NCI-H1436 treated with DMSO at 0.1 percent for 48 hours (cell line): ENCODE measurements around the gene PLEKHM3.
"Not testable (repeated sequence)": the region's sequence is repeated elsewhere in the genome, so short reads cannot be mapped to it uniquely, and the experiment has no call there.

Experiments
- DNase-seq: peaks from one replicate; lab custom pipeline; 2025; lab: John Stamatoyannopoulos, UW

The PLEKHM3 gene

DNA sequence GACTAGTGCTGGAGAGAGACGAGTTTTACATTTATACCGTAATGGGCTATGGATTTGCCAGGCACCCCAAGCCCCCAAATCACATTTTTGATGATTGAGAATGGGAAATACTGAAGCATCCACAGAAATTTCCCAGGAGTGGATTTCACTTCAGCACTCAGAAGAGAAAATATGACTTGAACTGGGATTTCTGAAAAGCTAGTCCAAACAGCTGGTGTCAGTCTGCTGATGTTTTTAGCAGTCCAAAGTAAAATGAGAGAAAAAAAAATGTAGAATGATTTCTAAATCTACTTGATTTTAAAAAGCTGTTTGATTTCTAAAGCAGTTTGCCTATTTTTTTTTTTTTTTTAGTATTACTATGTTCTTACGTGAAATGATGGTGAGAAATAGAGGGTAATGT is 105.0 kb downstream of the PLEKHM3 start:
- DNase-seq, result no peak

DNA sequence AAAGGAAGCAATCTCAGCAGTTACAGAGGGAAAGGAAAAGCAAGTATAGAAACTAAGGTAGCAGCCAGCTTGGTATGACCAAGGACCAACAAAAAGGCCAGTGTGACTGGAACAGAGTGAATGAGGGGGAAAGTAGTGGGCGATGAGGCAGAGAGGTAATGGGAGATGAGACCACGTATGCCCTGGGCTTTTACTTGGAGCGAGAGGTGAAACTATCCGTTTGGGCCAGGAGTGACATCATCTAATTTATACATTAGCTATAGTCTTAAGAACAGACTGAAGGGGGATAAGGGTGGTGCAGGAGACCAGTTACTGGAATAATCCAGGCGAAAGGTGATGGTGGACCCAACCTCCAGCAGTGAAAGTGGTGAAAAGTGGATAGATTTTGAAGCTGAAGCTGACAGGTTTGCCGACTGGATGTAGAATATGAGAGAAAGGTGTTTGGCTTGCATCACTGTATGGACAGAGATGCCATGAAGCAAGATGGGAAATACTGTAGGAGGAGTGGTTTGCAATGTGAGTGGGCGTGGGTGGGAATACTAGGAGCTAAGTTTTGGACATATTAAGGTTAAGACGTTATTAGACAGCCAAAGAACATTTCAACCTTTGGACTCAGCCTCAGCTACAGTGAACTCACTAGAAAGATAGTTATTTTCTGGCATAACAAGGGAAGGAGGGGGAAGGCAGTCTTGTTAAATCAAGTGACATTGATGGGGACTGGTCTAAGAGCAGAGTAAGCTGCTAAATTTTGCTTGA is 106.0 kb downstream of the PLEKHM3 start:
- DNase-seq, result no peak

GRCh38 chr2:207914716-207915115 is 110.6 kb downstream of the PLEKHM3 start:
- no peak for DNase-seq

DNA sequence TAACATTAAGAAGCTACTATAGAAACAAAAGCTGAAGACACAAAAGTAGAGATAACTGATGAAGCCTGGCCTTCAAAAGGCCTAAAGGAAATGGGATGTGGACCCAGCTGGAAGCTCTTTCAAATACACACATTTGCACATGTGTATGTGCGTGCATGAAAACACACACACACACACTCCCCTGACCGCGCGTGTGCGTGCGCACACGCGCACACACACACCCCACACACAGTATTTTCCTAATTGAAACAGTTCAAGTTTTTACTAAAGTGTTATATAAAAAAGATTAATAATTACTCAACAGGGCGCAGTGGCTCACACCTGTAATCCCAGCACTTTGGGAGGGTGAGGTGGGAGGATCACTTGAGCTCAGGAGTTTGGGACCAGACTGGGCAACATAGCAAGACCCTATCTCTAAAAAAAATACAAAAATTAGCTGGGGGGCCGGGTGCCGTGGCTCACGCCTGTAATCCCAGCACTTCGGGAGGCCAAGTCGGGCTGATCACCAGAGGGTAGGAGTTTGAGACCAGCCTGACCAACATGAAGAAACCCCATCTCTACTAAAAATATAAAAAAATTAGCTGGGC is 111.5 kb downstream of the PLEKHM3 start:
- no peak for DNase-seq

DNA sequence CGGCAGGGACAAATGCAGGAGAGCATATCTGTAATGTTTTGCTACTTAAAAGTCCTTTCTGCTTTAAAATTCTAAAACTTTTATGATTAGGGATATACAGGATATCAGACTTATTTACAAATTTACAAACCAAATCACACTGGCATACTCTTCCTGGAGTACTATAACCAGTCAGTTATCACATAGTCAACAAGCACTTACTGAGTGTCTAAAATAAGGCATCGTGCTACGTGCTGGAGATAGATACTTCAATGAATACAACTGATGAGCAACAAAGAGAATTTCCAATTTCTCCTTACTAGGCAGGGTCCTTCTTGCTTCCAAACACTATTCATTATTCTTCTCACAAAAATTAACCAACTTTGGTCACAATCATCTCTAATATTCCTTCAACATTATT is 113.5 kb downstream of the PLEKHM3 start:
- DNase-seq, result no peak

DNA sequence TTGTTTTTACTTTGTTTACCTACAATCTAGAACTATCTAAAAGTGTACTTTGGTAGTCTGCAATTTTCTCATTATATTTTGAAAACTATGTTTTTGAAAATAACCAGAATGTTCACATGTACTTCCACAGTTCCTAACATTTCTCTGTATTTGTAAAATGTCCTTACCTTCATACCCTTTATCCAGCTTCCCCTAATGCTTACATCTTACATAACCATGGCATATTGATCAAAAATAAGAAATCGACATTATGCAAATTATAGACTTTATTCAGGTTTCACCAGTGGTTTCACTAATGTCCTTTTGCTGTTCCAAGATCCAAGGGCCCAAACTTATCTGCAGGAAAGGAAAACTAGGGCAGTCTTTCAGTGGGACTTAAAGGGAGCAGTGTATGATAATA is 114.1 kb downstream of the PLEKHM3 start:
- DNase-seq, result no peak

- DNase-seq, result not testable (repeated sequence)
Observed at GRCh38 chr2:207906495-207906894, 118.8 kb downstream of the PLEKHM3 start.

- no peak for DNase-seq
Observed at GRCh38 chr2:207905546-207905945, 119.8 kb downstream of the PLEKHM3 start.

DNA sequence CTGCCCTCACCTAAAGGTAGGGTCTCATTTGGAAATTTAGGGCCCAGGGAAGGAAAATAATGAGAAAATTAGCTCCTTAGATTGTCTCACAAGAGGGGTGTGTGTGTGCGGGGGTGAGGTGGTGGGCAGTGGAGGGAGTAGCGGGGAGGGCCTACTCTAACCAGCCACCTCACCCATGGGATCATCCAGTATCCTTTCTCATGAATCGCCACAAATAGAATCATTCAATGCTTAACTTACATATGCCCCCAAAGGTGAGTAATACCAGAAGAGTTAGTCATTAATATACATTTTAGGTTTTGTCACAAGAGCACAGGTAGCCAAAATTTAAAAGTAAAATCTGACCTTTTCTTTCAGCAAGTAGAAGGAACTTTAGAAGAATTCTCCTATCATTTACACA is 122.1 kb downstream of the PLEKHM3 start:
- DNase-seq, result no peak

- DNase-seq, result no peak
Observed at GRCh38 chr2:207902821-207903220, 122.5 kb downstream of the PLEKHM3 start.

DNA sequence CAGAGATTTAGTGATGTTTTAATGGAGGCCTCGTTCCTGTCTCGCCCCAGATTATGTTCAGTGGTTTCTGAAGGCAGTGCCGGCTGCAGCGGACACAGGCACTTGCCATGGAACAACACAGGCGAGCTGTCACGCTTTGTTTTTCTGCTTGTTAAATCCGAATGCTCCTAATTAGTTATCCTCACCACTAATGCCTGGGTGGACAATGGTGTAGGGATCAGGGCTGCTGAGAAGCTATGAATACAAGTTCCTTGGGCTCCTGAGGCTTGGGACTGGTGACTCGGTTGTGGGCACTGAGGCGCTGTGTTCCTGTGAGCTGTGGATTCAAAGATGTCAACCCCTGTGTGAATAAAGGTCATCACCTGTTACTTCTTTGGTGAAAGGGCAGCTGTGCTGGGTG is 123.5 kb downstream of the PLEKHM3 start:
- no peak for DNase-seq

GRCh38 chr2:207901401-207901800 is 123.9 kb downstream of the PLEKHM3 start:
- no peak for DNase-seq

- DNase-seq, result no peak
Observed at GRCh38 chr2:207898354-207898695, 127.0 kb downstream of the PLEKHM3 start.

- DNase-seq, result no peak
Observed at GRCh38 chr2:207897541-207898353, 127.6 kb downstream of the PLEKHM3 start.

DNA sequence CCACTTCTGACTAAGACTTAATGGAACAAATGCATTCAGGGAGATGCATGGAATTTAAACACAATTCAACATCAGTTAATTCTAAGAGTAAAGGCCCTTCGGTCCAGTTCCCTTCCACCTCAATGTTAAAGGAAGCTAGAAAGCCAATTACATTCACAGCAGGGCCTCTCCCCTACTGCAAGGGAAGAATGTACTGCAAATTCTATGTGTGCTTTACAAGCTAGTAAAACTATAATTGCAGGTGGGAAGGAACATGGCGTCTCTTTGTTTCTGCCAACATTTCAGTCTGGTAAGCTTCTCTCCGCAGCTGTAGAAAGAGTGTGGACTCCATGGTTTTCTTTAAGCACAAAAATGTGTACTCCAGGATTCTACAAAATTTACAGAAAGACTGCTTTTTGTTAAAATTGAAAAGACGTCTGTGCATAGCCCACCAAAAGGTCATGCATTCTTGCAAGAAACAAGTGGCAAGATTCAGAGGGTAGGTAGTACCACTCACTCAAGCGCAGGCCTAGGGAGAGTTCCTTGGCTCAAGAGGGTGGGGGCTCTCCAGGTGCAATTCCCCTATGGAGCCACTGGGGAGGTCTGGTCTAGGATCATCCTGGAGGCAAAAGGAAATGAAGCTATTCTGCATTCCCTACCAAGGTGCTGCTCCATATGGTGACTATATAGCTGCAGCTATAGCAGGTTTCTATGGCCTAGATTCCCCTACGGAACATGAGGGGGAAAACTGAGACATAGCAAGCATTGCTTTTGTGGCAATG is 128.6 kb downstream of the PLEKHM3 start:
- no peak for DNase-seq

DNA sequence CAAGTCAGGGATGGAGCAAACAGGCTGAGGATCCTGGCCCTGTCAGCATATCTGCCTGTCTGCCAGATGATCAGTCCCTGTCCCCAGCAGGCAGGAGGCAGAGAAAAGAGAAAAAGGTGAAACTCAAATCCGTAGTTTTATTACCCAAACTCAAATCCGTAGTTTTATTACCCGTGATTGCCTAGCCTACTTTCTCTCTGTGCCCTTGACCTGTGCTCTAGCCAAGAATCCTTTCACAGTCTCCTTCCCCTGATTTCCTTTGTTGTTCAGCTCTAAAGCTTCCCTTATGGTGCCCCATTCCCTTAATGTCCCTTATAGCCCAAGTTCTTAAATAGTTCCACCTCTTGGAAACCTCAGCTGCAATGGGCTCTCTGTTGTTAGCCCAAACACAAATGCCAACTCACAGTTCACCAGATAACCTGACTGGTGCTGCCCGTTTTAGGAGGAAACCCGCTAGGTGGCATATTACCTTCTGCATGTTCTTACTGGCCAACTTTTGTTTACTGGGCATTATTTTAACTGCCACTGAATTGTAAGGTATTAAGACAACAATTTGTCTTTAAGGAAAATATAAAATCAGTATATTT is 130.0 kb downstream of the PLEKHM3 start:
- no peak for DNase-seq

GRCh38 chr2:207892716-207893402 is 132.5 kb downstream of the PLEKHM3 start:
- DNase-seq, result no peak

DNA sequence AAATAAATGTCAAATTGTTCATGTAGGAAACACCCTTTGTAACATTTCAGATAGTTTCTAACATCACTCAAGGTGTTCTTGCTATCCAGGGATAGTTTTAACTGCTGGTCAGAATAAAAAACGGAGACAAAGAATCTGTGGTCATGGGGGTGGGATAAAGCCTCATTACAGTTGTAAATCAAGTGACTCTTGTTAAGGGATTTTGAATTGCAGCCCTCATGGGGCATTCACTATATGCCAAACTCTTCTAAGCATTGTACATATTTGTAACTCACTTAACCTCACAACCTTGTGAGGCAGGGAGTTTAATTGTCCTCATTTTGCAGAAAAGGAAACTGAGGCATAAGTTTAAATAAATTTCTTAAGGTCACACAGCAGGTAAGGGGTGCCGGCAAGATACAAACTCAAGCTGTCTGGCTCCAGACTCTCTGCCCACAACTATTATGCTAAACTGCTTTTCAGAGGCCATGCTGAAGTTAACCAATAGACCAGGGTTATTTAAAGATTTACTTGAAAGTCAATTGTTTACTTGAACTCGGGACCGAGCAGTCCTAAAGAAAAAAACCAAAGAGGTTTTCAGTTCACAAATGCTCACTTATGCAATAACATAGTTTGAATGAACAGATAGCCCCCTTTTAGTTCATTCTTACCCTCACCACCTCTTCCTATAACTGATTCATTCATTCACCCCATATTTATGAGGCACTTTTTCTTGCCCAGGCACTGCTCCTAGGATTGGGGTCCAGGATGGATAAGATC is 134.1 kb downstream of the PLEKHM3 start:
- DNase-seq, result no peak

DNA sequence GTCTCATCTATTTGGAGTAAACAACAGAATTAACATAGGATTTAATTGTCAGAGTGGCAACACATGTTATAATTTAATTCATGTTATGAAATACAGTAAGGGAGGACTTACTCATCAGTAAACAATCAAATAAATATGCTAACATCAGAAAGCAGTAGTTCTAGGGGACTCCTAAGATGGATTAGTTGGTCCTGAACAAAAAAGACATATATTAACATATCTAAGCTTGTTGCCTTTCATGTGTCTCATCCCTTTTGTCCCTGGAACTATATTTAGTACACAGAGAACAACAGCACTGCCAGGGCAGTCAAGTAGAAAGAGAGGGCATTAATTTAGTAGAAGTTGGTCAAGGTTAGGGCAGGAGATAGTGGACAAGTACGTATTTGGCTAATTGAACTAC is 137.8 kb downstream of the PLEKHM3 start:
- no peak for DNase-seq

GRCh38 chr2:207885010-207885409 is 140.3 kb downstream of the PLEKHM3 start:
- no peak for DNase-seq

DNA sequence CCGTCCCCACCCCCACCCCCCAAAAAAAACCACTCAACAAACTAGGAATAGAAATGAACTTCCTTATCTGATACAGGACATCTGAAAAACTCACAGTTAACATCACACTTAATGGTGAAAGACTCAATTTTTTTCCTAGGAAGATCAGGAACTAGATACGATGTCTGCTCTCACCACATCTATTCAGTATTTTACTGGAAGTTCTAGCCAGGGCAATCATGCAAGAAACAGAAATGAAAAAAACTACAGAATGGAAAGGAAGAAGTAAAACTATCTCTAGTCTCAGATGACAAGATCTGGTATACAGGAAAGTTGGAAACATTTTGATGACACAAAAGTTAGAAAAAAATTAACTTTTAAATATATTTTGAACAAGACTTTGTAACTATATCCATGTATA is 141.2 kb downstream of the PLEKHM3 start:
- DNase-seq, result no peak
